Retina (tissue), 1 donor: Measurements from ENCODE around the gene MTRR.
A peak's percentile ranks its signal among the peaks of the same experiment; 100 is the strongest.

Experiments
- DNase-seq: peaks from one replicate; pipeline ENCODE4 v3.0.0-alpha.2; 2016

MTRR gene

GRCh38 chr5:7868773-7869473, at the start of gene MTRR, which contains the start of gene FASTKD3:
Gene MTRR, plus strand, starts transcription at chr5:7869148. Its CDS starts 1,647 bp downstream, at chr5:7870795.
Gene FASTKD3, minus strand, starts transcription at chr5:7869031. Its CDS starts 948 bp downstream, at chr5:7868083.
- peak; percentile 95 for DNase-seq

- DNase-seq: no peak
Measured at GRCh38 chr5:7822449-7822848, 46.5 kb upstream of the MTRR start.

DNA sequence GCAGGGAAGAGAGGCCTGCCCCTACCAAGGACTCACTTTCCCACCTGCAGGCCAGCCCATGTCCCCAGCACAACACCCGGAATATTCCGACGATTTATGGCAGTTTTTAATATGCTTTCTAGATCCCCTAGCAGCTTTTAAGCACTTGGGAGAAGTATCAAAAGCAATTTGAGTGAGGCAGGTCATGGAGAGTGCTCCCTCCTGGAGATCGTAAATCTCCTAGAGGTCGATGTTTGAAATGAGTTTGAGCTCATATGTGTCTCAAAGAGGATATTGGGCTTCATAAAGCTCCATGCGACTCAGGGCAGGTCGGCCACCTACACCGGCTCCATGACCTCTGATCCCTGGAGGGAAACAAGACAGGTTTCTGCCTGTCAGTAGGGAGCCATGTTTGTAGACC, 45.4 kb upstream of the MTRR start:
- no peak for DNase-seq

DNA sequence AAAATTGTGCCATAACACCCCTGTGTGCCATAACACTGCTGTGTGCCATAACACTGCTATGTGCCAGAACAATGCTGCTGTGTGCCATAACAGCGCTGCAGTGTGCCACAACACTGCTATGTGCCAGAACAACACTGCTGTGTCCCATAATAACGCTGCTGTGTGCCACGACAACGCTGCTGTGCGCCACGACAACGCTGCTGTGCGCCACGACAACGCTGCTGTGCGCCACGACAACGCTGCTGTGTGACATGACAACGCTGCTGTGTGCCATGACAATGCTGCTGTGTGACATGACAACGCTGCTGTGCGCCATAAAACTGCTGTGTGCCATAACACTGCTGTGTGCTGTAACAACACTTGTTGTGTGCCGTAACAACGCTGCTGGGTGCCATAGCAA, 44.0 kb upstream of the MTRR start:
- no peak for DNase-seq

DNA sequence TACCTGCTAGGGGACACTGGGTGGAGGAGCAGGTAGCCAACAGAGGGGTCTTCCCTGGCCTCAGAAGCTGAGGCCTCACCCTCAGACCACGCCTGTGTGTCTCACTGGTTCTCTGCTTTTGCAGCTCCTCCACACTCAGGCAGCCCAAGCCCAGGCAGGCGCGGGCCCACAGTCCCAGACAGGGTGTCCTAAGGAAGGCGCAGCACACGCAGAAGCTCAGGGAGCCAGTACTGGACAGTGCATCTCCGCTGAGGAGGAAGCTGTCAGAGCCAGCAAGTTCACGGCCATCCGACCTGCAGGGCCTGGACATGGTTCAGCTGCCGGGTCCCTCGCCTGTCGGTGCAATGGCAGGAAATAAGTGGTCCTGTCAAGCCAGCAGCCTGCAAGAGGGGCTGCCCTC, 43.3 kb upstream of the MTRR start:
- DNase-seq: no peak

- DNase-seq: no peak
Measured at GRCh38 chr5:7827610-7828009, 41.3 kb upstream of the MTRR start.

DNA sequence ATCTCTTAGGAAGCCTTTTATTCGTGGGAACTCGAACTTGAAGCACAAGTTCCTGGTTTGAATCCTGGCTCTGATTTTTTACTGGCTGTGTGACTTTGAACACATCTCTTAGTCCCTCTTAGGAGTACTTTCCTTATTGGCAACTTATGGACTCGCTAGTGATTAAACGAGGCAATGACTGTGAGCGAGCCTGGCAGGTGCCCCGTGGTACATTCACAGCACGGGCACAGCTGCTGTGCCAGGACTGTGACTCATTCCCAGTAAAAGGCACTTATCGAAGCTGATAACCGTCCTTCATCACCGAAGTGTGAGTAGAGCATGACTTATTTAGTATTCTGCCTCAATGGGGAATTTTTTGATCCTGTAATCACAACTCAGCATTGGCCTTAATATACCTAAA, 40.7 kb upstream of the MTRR start:
- DNase-seq: no peak

DNA sequence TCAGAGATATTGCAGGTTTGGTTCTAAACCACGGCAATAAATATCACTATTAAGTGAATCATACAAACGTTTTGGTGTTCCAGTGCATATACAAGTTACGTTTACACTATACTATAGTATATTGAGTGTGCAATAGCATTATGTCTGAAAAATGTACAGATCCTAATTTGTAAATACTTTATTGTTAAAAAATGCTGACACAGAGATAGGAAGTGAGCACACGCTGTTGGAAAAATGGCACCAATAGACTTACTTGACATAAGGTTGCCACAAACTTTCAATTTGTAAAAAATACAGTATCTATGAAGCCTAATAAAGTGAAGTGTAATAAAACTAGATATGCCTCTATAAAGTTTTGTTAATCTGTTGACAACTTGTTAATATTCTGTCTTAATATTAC, 34.0 kb upstream of the MTRR start:
- DNase-seq: no peak

DNA sequence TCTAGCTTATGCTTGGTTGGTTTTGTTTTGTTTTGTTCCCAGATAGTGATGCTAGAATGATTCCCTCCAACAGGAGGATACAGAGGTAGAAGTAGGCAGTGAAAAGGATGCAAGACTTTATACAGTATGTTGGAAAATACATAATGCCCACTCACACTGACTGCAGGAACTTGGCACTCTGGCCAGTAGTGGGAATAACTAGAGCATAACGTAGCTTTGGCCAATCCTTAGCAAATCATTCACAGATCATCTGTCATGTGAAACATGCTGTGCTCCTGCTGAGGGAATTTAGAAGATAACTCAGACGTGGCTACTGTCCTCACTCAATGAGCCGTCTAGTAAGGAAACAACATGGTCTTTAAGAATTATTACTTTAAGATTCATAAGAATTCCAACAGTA, 31.5 kb upstream of the MTRR start:
- peak; percentile 46 for DNase-seq

DNA sequence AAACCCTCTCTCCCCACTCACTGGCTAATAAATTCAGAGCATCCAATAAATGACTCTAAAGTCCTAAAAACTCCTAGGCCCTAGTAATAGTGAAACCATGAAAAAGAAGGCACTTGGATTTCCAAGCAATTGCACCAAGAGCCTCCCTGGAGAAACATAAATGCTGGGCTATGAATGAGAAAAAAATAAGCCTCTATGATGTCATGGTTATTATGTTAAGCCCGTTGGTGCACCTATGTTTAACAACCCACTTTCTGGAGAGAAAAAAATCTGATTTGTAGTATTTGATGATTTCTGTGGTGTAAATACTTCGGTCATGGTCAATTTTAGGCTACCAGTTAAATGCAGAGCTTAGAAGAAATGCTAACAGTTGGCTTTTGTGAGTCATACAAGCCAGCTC, 26.4 kb upstream of the MTRR start:
- DNase-seq: no peak

GRCh38 chr5:7844901-7845300, 24.0 kb upstream of the MTRR start:
- no peak for DNase-seq

DNA sequence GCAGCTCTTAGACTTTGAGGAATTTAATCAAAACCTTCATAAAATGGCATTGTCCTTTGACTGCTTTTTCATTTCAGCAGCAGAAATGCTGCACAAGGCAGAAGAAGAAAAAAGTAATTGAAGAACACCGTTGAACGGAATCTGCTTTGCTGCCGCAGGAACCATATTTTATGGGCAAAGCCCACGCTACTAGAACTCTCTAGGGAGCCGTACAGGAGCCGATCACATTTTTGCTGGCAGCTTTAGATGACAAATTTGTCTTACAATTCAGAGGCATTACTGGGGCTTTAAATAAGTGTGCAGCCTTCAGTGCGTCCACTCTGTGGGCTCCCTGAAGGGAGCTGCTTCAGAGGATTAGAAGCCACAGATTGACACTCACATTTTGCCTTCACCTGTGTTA, 23.4 kb upstream of the MTRR start:
- no peak for DNase-seq

DNA sequence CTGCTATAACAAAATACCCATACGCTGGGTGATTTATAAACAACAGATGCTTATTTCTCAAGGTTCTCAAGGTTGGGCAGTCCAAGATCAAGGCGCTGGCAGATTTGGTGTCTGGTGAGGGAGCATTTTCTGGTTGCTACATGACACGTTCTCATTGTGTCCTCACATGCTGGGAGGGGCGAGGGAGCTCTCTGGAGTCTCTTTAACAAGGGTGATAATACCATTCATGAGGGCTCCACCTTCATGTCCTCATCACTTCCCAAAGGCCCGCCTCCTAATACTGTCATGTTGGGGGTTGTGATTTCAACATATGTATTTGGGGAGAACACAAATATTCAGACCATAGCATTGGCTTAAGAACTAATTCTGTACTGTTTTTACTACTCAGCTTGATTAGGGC, 22.6 kb upstream of the MTRR start:
- no peak for DNase-seq

- DNase-seq: no peak
Measured at GRCh38 chr5:7848296-7848695, 20.7 kb upstream of the MTRR start.

DNA sequence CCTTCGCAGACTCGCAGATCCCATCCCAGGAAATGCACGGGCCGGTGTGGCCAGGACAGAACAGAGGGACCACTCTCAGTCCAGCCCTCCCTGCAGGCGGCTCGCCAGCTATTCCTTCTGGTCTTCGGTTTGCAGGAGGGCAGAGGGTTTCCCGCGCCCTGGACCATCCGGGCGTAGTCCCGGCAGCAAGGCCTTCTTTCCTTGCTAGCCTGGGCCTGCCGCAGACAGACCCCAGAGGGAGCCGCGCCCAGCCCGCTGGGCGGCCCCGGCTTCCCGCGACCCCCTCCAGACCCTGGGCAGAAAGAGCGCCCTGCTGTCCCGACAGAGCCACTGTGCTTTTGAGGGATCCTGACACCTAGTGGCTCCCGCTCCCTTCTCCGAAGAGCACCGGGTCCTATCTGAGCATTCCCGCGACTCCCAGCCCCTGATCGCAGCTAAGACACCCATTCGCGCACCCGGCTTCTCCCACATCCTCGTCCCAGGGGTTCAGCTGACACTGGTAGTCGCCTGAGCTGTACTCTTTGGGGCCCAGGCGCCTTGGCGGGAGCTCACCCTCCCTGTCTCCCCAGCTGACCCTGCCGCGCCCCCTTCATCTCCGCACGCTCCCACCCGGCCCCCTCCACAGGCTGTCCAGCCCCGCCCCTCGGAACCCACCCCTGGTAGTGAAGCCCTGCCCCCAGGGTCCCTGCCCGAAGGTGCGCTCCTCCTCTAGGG, 19.1 kb upstream of the MTRR start:
- peak; percentile 81 for DNase-seq

DNA sequence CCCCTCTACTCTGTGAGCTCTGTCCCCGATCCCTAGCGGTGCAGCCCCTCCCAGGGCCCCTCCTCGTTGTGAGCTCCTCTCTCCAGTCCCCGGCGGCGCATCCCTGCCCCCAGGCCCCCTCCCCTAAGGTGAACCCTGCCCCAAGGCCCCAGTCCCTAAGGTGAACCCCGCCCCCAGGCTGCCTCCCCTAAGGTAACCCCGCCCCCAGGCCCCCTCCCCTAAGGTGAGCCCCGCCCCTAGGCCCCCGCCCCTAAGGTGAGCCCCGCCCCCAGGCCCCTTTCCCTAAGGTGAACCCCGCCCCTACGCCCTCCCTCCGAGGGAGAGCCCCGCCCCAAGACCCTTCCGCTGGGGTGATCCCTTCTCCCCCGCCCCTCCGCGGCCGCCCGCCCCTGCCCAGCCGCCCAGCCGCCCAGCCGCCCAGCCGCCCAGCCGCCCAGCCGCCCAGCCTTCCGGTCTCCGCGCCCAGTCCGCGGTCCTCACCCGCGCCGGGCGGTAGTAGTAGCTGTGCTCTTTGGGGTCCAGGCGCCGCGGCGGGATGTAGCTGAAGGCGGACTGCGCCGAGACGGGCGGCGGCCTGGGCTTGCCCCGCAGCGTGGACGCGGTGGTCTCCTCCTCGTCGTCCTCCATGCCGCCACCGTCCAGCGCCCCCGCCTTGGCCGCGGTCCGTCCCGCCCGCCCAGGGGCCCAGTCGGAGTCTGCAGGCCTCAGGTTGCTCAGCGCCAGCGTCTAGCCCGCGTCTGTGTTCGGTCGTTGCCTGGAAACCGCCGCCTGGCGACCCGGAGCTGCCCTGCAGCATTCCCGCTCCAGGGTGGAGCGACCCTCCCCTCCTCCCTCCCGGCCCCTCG, 18.3 kb upstream of the MTRR start, which contains the start of gene CFAP90:
Gene CFAP90 (minus strand): TSS at position 739 of the 845 bp plus-strand sequence. CDS start 112 bp downstream, at position 627.
- peak; percentile 91 for DNase-seq

DNA sequence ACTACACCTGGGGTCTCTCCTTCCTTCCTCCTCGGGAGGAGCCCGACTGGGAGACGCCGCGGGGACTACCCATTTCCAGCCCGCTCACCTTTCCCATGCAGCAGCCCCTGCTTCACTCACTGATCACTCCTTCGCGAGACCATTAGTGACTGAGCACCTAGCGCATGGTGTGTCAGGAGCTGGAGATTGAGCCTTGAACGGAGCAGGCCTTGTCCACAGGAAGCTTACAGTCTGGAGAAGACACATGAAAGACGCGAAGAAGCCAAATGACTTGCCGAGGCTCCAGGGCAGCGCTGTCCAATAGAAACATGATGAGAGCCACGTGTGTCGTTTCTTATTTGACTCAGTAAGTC, 17.7 kb upstream of the MTRR start:
- DNase-seq: no peak

GRCh38 chr5:7851617-7852289, 17.2 kb upstream of the MTRR start:
- no peak for DNase-seq

- no peak for DNase-seq
Measured at GRCh38 chr5:7852542-7852941, 16.4 kb upstream of the MTRR start.

DNA sequence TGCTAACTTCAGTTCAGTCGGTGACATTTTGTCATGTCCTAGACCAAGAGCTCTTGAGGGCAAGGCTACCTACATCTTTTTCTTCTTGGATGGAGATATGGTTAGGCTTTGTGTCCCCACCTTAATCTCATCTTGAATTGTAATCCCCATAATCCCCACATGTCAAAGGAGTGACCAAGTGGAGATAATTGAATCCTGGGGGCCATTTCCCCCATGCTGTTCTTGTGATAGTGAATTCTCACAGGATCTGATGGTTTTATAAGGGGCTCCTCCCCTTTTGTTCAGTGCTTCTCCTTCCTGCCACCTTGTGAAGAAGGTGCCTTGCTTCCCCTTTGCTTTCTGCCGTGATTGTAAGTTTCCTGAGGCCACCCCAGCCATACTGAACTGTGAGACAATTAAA, 16.0 kb upstream of the MTRR start:
- no peak for DNase-seq

GRCh38 chr5:7855611-7856010, 13.3 kb upstream of the MTRR start:
- no peak for DNase-seq

DNA sequence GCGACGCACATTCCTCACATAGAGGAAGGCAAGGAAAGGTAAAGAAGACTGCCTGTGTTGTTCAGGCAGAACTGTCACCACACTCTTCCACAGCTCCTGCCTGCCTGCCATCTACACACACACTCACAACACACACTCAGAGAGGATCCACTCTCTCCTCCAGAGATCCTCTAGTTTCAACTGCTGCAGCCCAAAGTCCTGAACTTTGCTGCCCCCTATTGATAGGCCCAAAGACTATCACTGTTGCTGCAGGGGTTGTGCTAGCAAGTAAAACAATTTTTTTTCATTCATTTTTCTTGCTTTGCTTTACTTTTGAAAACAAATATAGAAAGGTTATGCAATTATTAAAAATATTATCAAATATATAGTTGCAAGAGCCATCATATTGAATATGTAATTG, 12.1 kb upstream of the MTRR start:
- DNase-seq: peak; percentile 54

- no peak for DNase-seq
Measured at GRCh38 chr5:7857361-7857760, 11.6 kb upstream of the MTRR start.
